GM18858 (cell line): Measurements from ENCODE around the gene NDN.
"Not testable (repeated sequence)": the region's sequence is repeated elsewhere in the genome, so short reads cannot be mapped to it uniquely, and the experiment has no call there.

ENCODE experiments used
- ATAC-seq: cut with Tn5 transposase; IDR thresholded peaks from one replicate; pipeline ENCODE4 v1.9.1; 2021; ENCODE audit not compliant: unreplicated experiment

Gene NDN

GRCh38 chr15:23687143-23687470 is at the start of gene NDN:
Gene NDN (minus strand): TSS chr15:23687305. CDS start chr15:23687217, 88 bp downstream.
- ATAC-seq: no peak

GRCh38 chr15:23736033-23736673 is 49.0 kb upstream of the NDN start:
- ATAC-seq: no peak

- no peak for ATAC-seq
Observed at GRCh38 chr15:23734862-23735261, 47.8 kb upstream of the NDN start.

- ATAC-seq: not testable (repeated sequence)
Observed at GRCh38 chr15:23713874-23714656, 27.0 kb upstream of the NDN start.

- ATAC-seq: no peak
Observed at GRCh38 chr15:23708332-23708731, 21.2 kb upstream of the NDN start.

- ATAC-seq: no peak
Observed at GRCh38 chr15:23695282-23695681, 8.2 kb upstream of the NDN start.

GRCh38 chr15:23694592-23694991 is 7.5 kb upstream of the NDN start:
- ATAC-seq: no peak

GRCh38 chr15:23690450-23690852 is 3.3 kb upstream of the NDN start:
- no peak for ATAC-seq

- ATAC-seq: no peak
Observed at GRCh38 chr15:23690015-23690414, 2.9 kb upstream of the NDN start.

- no peak for ATAC-seq
Observed at GRCh38 chr15:23686466-23687142, 501 bp downstream of the NDN start.

- ATAC-seq: no peak
Observed at GRCh38 chr15:23671481-23671880, 15.6 kb downstream of the NDN start.

GRCh38 chr15:23670970-23671369 is 16.1 kb downstream of the NDN start:
- ATAC-seq: no peak

GRCh38 chr15:23663232-23663631 is 23.9 kb downstream of the NDN start:
- ATAC-seq: no peak

GRCh38 chr15:23648920-23649515 is 38.1 kb downstream of the NDN start:
- ATAC-seq: no peak

GRCh38 chr15:23647421-23648370 is 39.4 kb downstream of the NDN start, which contains the start of gene MAGEL2:
Gene MAGEL2 (minus strand): TSS chr15:23647867. CDS start chr15:23647742, 125 bp downstream.
- no peak for ATAC-seq

- ATAC-seq: no peak
Observed at GRCh38 chr15:23647001-23647295, 40.2 kb downstream of the NDN start.

- ATAC-seq: no peak
Observed at GRCh38 chr15:23646165-23647000, 40.7 kb downstream of the NDN start.

- no peak for ATAC-seq
Observed at GRCh38 chr15:23645371-23646164, 41.5 kb downstream of the NDN start.

- no peak for ATAC-seq
Observed at GRCh38 chr15:23644829-23645228, 42.3 kb downstream of the NDN start.
